SH-SY5Y (cell line): ENCODE data around the gene MEGF9.

Experiments
- GATA2 ChIP-seq: IDR thresholded peaks from 2 replicates; pipeline ENCODE4 v1.6.1; 2011; ENCODE audit warnings: mild to moderate bottlenecking, low read depth, low read length
- GATA3 ChIP-seq: IDR thresholded peaks from 2 replicates; pipeline ENCODE4 v1.6.1; 2011; ENCODE audit warnings: low read depth, mild to moderate bottlenecking, low read length, moderate library complexity

DNA sequence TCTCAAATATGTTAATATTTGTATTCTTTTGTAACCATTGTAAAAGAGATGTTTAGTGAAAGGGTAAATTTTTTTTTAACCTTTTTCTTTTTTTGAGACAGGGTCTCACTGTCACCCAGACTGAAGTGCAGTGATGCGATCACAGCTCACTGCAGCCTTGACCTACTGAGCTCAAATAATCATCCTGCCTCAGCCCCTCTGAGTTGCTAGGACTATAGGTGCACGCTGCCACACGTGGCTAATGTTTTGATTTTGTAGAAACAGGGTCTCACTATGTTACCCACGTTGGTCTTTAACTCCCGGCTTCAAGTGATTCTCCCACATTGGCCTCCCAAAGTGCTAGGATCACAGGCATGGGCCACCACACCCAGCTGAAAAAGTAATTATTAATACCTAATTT lies 76.4 kb downstream of the MEGF9 start:
- TF ChIP-seq GATA2 (no peak), GATA3 (no peak)
